Fibroblast of peridontal ligament (primary cell): ENCODE results near the gene ECPAS.
"Not testable (repeated sequence)": the region's sequence is repeated elsewhere in the genome, so short reads cannot be mapped to it uniquely, and the experiment has no call there.

Source experiments
- DNase-seq: peaks from one replicate; pipeline ENCODE4 v3.0.0-alpha.2; 2010; ENCODE audit errors: extremely low read depth

ECPAS gene

GRCh38 chr9:111348821-111349271, 135.3 kb downstream of the ECPAS start:
- no peak for DNase-seq

GRCh38 chr9:111334318-111334863, 149.8 kb downstream of the ECPAS start:
- not testable (repeated sequence) for DNase-seq

GRCh38 chr9:111330124-111330523, 154.1 kb downstream of the ECPAS start, which contains the start of gene OR2K2:
Gene OR2K2, minus strand, starts transcription at chr9:111330224. Its CDS starts 1,791 bp downstream, at chr9:111328433.
- no peak for DNase-seq

GRCh38 chr9:111320631-111321030, 163.6 kb downstream of the ECPAS start:
- no peak for DNase-seq

GRCh38 chr9:111316796-111317195, 167.4 kb downstream of the ECPAS start:
- peak; percentile 62 for DNase-seq
